GM12801 (cell line): ENCODE results near the gene ARHGAP10.

Experiments
- TF ChIP-seq, protein P1 (sequence below): IDR thresholded peaks from one replicate; pipeline ENCODE4 v1.5.1; 2011; ENCODE audit warnings: control low read depth; ENCODE audit not compliant: insufficient read length; ENCODE audit errors: extremely low read depth

The ARHGAP10 gene

DNA sequence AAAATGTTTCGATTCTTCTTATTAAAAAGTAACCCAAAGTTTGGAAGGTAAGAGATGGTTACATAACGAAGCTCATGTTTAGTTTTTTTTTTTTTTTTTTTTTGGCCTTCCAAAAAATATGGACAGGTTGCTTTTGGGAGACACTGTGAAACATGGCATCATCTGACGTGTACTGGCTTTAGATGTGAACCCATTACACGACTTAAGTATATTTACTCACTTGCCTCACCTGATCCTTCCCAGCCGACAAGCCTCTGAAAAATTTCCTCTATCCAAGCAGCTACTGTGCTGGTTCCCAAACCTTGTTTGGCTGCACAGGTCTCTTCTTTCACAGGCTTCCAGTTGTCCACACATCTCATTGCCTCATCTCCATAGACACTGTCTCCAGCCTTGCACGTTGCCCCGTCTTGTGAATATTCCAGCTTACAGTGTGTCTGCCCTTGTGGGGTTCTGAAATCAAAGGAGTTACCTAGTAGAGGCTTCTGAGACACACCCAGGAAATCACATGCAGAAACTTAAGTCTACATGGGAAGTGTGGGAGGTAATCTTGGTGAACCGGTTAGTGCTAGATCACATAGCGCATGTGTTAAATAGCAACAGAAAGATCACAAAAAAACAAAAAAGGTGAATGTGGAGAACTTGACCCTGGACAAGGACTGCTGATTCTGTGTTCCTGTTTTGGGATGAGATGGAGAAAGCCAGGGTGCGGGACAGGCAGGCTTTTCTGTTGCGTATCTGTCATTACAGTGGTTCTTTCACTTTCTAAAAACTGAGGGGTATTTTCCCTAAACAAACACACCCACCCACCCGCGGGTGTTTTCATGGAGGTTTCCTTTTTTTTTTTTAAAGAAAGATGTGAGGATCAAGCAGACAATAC is 328.6 kb downstream of the ARHGAP10 start:
- TF ChIP-seq, protein P1, sequence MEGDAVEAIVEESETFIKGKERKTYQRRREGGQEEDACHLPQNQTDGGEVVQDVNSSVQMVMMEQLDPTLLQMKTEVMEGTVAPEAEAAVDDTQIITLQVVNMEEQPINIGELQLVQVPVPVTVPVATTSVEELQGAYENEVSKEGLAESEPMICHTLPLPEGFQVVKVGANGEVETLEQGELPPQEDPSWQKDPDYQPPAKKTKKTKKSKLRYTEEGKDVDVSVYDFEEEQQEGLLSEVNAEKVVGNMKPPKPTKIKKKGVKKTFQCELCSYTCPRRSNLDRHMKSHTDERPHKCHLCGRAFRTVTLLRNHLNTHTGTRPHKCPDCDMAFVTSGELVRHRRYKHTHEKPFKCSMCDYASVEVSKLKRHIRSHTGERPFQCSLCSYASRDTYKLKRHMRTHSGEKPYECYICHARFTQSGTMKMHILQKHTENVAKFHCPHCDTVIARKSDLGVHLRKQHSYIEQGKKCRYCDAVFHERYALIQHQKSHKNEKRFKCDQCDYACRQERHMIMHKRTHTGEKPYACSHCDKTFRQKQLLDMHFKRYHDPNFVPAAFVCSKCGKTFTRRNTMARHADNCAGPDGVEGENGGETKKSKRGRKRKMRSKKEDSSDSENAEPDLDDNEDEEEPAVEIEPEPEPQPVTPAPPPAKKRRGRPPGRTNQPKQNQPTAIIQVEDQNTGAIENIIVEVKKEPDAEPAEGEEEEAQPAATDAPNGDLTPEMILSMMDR: no peak

DNA sequence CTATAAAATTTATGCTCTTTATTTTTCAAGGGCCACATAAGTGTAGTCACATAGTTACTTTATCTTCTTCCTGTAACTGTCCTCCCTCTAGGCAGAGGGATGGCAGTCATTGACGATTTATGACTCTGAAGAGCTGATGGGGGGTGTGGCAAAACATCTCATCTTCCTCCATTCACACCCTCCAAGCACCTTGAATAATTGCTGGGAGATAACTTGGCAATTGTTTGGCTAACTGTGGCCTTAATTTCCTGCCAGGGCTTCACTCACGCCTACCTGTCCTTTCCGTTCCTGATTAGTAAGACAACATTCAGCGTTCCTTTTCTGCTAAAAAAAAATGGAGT is 329.2 kb downstream of the ARHGAP10 start:
- TF ChIP-seq, protein P1: no peak

DNA sequence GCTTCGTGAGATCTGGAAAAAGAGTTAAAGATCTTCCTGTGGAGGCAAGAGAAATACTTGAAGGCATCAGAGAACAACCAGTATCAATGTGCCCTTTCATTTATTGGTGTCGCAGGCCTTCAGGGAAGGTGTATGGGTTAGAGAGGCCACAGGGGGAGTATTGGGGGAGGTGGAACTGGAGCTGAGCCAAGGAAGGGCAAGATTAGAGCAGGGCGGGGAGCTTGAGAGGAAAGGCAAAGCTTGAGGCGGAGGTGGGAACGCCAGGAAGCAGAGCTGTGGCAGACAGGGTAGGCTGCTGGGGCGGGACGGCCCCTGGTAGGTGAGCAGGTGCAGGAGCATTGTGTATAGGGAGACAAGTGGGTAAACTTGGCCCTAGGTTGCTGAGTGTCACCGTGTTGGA is 329.9 kb downstream of the ARHGAP10 start:
- TF ChIP-seq, protein P1: no peak

DNA sequence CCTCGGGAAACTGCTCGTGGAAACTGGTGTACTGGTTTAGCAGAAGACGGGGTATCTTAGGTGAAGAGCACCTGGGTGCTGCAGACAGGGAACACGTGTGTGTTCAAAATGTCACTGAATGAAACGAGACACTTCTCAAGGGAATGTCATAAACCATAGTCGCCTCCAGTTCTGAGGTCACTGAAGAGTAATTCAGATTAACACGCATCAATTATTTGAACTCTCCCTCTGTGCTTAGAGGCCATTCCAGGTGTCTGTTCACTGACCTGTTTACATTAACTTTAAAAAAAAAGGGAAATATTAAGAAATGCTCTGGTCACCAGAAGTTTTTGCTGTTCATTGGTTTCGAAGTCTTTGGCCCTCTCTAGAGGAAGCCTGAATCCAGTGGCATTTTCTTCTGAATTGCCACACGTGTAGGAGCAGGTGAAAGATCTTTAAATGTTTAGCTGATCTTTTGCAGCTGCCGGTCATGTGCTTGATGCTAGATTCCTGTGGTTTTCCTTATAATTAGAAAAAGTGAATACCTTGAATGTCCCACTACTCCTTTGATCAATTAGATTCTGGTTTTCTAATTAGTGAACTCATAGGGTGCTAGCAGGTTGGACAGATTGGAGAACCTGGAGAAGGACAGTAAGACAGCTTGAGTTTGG is 330.5 kb downstream of the ARHGAP10 start:
- TF ChIP-seq, protein P1: no peak

DNA sequence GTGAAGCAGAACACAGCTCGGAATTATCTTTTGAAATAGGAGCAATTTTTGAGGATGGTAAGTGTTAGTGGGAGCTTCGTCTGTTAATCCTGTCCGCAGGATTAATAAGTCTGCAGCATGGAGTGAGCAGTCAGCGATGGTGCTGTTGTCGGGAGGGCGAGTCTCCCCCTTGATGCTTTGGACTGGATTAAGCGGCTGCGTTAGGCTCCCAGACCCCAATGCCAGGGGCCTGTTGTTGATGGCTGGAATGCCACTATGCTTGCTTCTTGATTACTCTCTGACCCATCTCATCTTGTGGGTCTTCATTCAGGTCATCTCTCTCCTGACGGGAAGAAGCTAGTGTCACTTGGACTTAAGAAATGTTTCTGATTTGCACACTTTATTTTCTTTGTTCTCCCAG is 332.6 kb downstream of the ARHGAP10 start:
- TF ChIP-seq, protein P1: no peak

DNA sequence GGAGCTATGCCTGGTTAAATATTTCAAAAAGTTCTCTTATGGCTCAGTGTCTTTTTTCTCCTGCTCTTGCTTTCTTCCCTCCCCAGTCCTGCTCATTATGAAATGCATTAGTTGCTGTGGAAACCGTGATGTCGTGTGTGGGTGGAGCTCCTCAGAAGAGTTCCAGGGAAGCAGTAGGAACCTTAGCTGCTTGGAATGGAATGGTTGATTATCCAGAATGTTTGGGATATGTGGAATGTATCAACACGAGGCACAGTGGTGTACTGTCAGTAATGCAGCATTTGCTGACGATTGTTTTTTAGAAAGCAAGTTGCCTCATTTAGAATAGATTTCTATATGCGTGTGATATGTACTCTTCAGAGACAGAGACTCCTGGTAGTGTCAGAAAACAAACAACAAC is 333.2 kb downstream of the ARHGAP10 start:
- TF ChIP-seq, protein P1: no peak

DNA sequence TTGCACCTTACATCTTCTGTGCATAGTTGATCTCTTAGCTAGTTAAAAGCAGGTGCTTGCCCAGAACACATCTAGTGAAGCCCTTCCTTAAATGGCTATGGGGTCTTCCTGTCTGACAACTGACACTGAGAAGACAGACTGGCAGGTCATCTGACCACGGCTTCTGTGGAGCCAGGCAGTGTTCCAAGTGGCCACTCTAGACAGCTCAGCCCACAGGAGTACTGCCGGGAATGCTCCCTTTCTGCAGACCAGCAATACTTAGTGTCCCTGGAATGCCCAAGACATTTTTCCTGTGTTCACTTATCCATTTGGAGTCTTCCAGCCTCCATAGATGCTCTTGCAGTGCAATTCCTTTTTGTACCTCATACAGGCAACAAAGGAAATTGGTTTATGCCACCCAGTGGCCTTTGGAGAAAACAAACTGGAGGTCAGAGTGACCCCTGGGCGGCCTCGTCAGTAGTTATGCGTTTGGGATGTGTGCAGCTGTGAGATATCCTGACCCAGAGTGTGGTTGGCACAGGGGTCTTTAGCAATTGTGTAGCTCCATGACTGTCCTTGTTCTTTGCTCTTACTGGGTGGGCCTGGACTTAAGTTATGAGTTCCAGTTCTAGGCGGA is 335.5 kb downstream of the ARHGAP10 start:
- TF ChIP-seq, protein P1: no peak
